ENCODE results near the gene PCMT1. TPM values are rescaled to one million over a fixed set of nuclear protein-coding genes. Genes with fewer than 3 reads are reported as not detected.

PCMT1 gene
- total RNA-seq, 1 donor from 2014 or later: 105 TPM

- H3K27me3 ChIP-seq: no peaks in the 10 kb centered on the region
- H3K4me3 ChIP-seq: peak overlapping the region; percentile 54 to 68
- H3K9me3 ChIP-seq: no peaks in the 10 kb centered on the region
- H3K36me3 ChIP-seq: no peaks in the 10 kb centered on the region
- peak overlapping the region; percentile 95 for H3K27ac ChIP-seq
- peaks cover 33% of the 10 kb centered on the region for H3K4me1 ChIP-seq
- TF ChIP-seq CTCF (IDR thresholded peaks at IDR 0.05) (no peak), POLR2A (IDR thresholded peaks at IDR 0.05) (no peak), POLR2AphosphoS5 (IDR thresholded peaks at IDR 0.05; ENCODE audit: insufficient read depth in 1 of 2, low read depth in 1 of 2) (no peak)
- intact Hi-C loops (cut with DNase I): no loop called here
- DNase-seq (ENCODE audit: extremely low spot score in 2 of 2): no peak
Measured at GRCh38 chr6:149717255-149717587, 32.3 kb upstream of the PCMT1 start.

GRCh38 chr6:149717588-149718458 is 31.7 kb upstream of the PCMT1 start, which contains the start of gene LATS1:
LATS1 (minus strand) TSS chr6:149718101; CDS start chr6:149702126, 15,975 bp downstream.
- no peaks in the 10 kb centered on the region for H3K9me3 ChIP-seq
- peak within 1 kb of the TSS; percentile 95 for H3K27ac ChIP-seq
- peak in 1 of 2 donors; percentile 63 for TF ChIP-seq POLR2A (IDR thresholded peaks at IDR 0.05)
- TF ChIP-seq POLR2AphosphoS5 (IDR thresholded peaks at IDR 0.05; ENCODE audit: insufficient read depth in 1 of 2, low read depth in 1 of 2): peak; percentile 56 to 88
- TF ChIP-seq CTCF (IDR thresholded peaks at IDR 0.05): peak in 2 of 3 experiments; percentile 8 to 17
- no peaks in the 10 kb centered on the region for H3K36me3 ChIP-seq
- H3K4me3 ChIP-seq: peak within 1 kb of the TSS; percentile 54 to 68
- peaks cover 33% of the 10 kb centered on the region for H3K4me1 ChIP-seq
- no peaks in the 10 kb centered on the region for H3K27me3 ChIP-seq
- peak in 1 of 2 donors; percentile 88 for DNase-seq (ENCODE audit: extremely low spot score in 2 of 2)
- intact Hi-C loops (cut with DNase I): no loop called here

- intact Hi-C loops (cut with DNase I): no loop called here
- H3K36me3 ChIP-seq: no peaks in the 10 kb centered on the region
- TF ChIP-seq POLR2AphosphoS5 (IDR thresholded peaks at IDR 0.05; ENCODE audit: insufficient read depth in 1 of 2, low read depth in 1 of 2): no peak
- no peak for TF ChIP-seq POLR2A (IDR thresholded peaks at IDR 0.05)
- TF ChIP-seq CTCF (IDR thresholded peaks at IDR 0.05): no peak
Measured at GRCh38 chr6:149719531-149719930, 30.0 kb upstream of the PCMT1 start.

GRCh38 chr6:149723262-149723661 is 26.3 kb upstream of the PCMT1 start:
- intact Hi-C loops (cut with DNase I): no loop called here
- H3K27me3 ChIP-seq: no peaks in the 10 kb centered on the region
- TF ChIP-seq POLR2AphosphoS5 (IDR thresholded peaks at IDR 0.05; ENCODE audit: insufficient read depth in 1 of 2, low read depth in 1 of 2) (no peak), CTCF (IDR thresholded peaks at IDR 0.05) (no peak), POLR2A (IDR thresholded peaks at IDR 0.05) (no peak)
- H3K4me1 ChIP-seq: no peaks in the 10 kb centered on the region
- peak overlapping the region; percentile 6 for H3K27ac ChIP-seq
- H3K9me3 ChIP-seq: no peaks in the 10 kb centered on the region
- peaks cover 0 to 12% of the 10 kb centered on the region in 2 donors for H3K36me3 ChIP-seq
- DNase-seq (ENCODE audit: extremely low spot score in 2 of 2): no peak
- no peak overlapping the region for H3K4me3 ChIP-seq

More at GRCh38 chr6:149719531-149719930, 30.0 kb upstream of the PCMT1 start:
- H3K4me1 ChIP-seq: peaks cover 24% of the 10 kb centered on the region
- H3K9me3 ChIP-seq: no peaks in the 10 kb centered on the region
- no peak overlapping the region for H3K4me3 ChIP-seq
- DNase-seq (ENCODE audit: extremely low spot score in 2 of 2): no peak
- H3K27me3 ChIP-seq: no peaks in the 10 kb centered on the region
- no peak overlapping the region for H3K27ac ChIP-seq
